ENCODE results near the gene KLRC4. TPM values are rescaled to one million over a fixed set of nuclear protein-coding genes. Genes with fewer than 3 reads are reported as not detected.

KLRC4 gene
- total and polyA plus RNA-seq, 2 donors (not counting 1 experiment from before 2014, with no cell fraction given): not detected

DNA sequence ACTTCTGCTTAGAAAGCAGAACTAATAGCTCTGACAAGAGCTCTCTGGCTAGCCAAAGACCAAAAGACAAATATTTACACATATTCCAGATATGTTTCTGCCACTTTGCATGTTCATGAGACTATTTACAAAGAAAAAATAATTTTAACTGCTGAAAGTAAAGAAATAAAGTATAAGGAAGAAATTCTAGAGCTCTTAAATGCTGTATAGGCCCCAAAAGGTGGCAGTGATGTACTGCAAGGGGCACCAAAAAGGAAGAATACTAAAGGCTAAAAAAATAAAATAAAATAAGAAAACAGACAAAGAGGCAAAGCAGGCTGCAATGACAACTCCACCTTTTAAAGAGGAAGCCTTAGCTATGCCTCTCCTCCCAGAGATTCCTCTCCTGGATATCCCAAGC, 42.7 kb downstream of the KLRC4 start:
- Histone ChIP-seq H4K20me1 (ENCODE audit: control insufficient read depth, insufficient read depth, low read length, poor library complexity, severe bottlenecking) (no peaks in the 10 kb centered on the region), H3K4me3 (ENCODE audit: control extremely low read depth in 1 of 5, extremely low read depth in 1 of 5, insufficient read depth in 1 of 5, low read depth in 2 of 5, low read length in 4 of 5) (no peak overlapping the region), H3K27me3 (replicated peaks in 1 of 4; ENCODE audit: control extremely low read depth in 1 of 4, control insufficient read depth in 3 of 4, insufficient read depth in 4 of 4, low read length in 3 of 4) (no peaks in the 10 kb centered on the region), H3K36me3 (replicated peaks in 1 of 2; ENCODE audit: control extremely low read depth in 1 of 2, control insufficient read depth in 1 of 2, extremely low read depth in 1 of 2, insufficient read depth in 2 of 2, low read length in 1 of 2) (no peaks in the 10 kb centered on the region), H3K4me2 (replicated peaks; ENCODE audit: low read depth, low read length, poor library complexity, severe bottlenecking) (no peak overlapping the region), H3K4me1 (ENCODE audit: control insufficient read depth in 2 of 2, insufficient read depth in 2 of 2, low read length in 2 of 2) (peaks cover 34 to 46% of the 10 kb centered on the region in 2 donors), H3K9me3 (ENCODE audit: control extremely low read depth in 1 of 3, control insufficient read depth in 2 of 3, insufficient read depth in 1 of 3, low read length in 2 of 3) (peaks cover 0 to 4% (median 0%) of the 10 kb centered on the region in 3 donors), H3K9ac (ENCODE audit: low read length) (no peak overlapping the region), H2AFZ (ENCODE audit: insufficient read depth, low read depth, low read length, poor library complexity, severe bottlenecking) (peak overlapping the region; percentile 99), H3K27ac (ENCODE audit: low read length in 2 of 2) (peak overlapping the region in 1 of 2 donors; percentile 93), H3K79me2 (ENCODE audit: control insufficient read depth, insufficient read depth, low read length) (peaks cover 5% of the 10 kb centered on the region)
- Mint-ChIP-seq H3K4me1 (peaks cover 2% of the 10 kb centered on the region), H3K4me3 (no peak overlapping the region), H3K27me3 (no peaks in the 10 kb centered on the region), H3K9me3 (ENCODE audit: insufficient read depth) (no peaks in the 10 kb centered on the region), H3K27ac (no peak overlapping the region)
- POLR2A ChIA-PET: interaction anchor here (0.9 kb wide), 1 partner anchor 247 kb away, joined by 3 read pairs; the partner anchor contains the start of gene MAGOHB
- ATAC-seq (ENCODE audit: low read depth) (no peak), DNase-seq (peak; percentile 37)
- TF ChIP-seq, protein P1, sequence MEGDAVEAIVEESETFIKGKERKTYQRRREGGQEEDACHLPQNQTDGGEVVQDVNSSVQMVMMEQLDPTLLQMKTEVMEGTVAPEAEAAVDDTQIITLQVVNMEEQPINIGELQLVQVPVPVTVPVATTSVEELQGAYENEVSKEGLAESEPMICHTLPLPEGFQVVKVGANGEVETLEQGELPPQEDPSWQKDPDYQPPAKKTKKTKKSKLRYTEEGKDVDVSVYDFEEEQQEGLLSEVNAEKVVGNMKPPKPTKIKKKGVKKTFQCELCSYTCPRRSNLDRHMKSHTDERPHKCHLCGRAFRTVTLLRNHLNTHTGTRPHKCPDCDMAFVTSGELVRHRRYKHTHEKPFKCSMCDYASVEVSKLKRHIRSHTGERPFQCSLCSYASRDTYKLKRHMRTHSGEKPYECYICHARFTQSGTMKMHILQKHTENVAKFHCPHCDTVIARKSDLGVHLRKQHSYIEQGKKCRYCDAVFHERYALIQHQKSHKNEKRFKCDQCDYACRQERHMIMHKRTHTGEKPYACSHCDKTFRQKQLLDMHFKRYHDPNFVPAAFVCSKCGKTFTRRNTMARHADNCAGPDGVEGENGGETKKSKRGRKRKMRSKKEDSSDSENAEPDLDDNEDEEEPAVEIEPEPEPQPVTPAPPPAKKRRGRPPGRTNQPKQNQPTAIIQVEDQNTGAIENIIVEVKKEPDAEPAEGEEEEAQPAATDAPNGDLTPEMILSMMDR (IDR thresholded peaks at IDR 0.05): no peak
- no peak for TF ChIP-seq EZH2 (IDR thresholded peaks at IDR 0.05; ENCODE audit: borderline replicate concordance, insufficient read depth, low read depth, low read length, poor library complexity, severe bottlenecking)
- CTCF ChIA-PET: no interaction called here
- intact Hi-C loops (cut with micrococcal nuclease): no loop called here

DNA sequence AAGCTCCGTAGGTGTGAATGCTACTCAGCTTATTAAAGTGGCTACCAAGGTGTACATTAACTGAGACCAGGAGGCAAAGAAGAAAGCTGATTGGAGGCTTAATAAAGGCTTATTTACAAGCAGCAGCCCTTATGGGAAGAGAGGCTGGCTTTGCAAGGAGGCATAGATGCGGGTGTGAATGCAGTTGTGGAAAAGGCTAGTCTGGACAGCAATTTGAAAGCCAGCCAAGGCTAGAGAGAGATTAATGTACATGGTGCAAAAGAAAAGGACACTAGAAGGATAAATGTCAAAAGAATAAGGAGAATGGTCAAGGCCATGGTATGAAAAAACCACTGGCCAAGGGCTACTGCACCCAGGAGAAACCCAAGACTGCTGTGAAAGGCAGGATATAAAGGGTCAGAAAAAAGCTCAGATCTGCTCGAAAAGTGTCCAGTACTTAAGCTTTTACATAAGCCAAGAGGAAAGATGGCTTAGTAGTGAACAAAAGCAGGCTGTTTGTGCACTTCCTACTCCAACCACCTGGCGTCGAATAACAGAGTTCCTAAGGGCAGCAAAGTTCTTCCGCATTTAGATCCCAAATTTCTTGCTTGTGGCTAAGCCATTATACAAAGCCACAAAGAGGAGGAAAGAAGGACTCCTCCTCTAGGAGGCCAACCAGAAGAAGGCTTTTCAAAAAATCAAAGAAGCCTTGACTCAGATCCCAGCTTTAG, 43.7 kb downstream of the KLRC4 start:
- Histone ChIP-seq H4K20me1 (ENCODE audit: control insufficient read depth, insufficient read depth, low read length, poor library complexity, severe bottlenecking) (no peaks in the 10 kb centered on the region), H3K4me3 (ENCODE audit: control extremely low read depth in 1 of 5, extremely low read depth in 1 of 5, insufficient read depth in 1 of 5, low read depth in 2 of 5, low read length in 4 of 5) (peak overlapping the region; percentile 72 to 98 (median 95)), H3K27me3 (replicated peaks in 1 of 4; ENCODE audit: control extremely low read depth in 1 of 4, control insufficient read depth in 3 of 4, insufficient read depth in 4 of 4, low read length in 3 of 4) (no peaks in the 10 kb centered on the region), H3K9me3 (ENCODE audit: control extremely low read depth in 1 of 3, control insufficient read depth in 2 of 3, insufficient read depth in 1 of 3, low read length in 2 of 3) (peaks cover 0 to 4% (median 0%) of the 10 kb centered on the region in 3 donors), H2AFZ (ENCODE audit: insufficient read depth, low read depth, low read length, poor library complexity, severe bottlenecking) (peak overlapping the region; percentile 99), H3K36me3 (replicated peaks in 1 of 2; ENCODE audit: control extremely low read depth in 1 of 2, control insufficient read depth in 1 of 2, extremely low read depth in 1 of 2, insufficient read depth in 2 of 2, low read length in 1 of 2) (no peaks in the 10 kb centered on the region), H3K9ac (ENCODE audit: low read length) (peak overlapping the region; percentile 89), H3K4me2 (replicated peaks; ENCODE audit: low read depth, low read length, poor library complexity, severe bottlenecking) (peak overlapping the region; percentile 91), H3K79me2 (ENCODE audit: control insufficient read depth, insufficient read depth, low read length) (peaks cover 5% of the 10 kb centered on the region), H3K27ac (ENCODE audit: low read length in 2 of 2) (peak overlapping the region; percentile 91 to 93), H3K4me1 (ENCODE audit: control insufficient read depth in 2 of 2, insufficient read depth in 2 of 2, low read length in 2 of 2) (peaks cover 32 to 46% of the 10 kb centered on the region in 2 donors)
- ChIA-PET CTCF (interaction anchor here (1.0 to 1.9 kb wide), 2 partner anchors 196 to 198 kb away, joined by 3 to 11 read pairs; no protein-coding TSS in a partner anchor), POLR2A (interaction anchor here (1.3 kb wide), 1 partner anchor 247 kb away, joined by 3 read pairs; the partner anchor contains the start of gene MAGOHB)
- intact Hi-C loops (cut with micrococcal nuclease): loop anchor here (1.0 to 2.0 kb wide), 3 partner anchors 153 to 805 kb away; partner anchors contain the start of genes GABARAPL1, MAGOHB and SMIM10L1
- Mint-ChIP-seq H3K27me3 (no peaks in the 10 kb centered on the region), H3K4me1 (peaks cover 2% of the 10 kb centered on the region), H3K27ac (no peak overlapping the region), H3K4me3 (no peak overlapping the region), H3K9me3 (ENCODE audit: insufficient read depth) (no peaks in the 10 kb centered on the region)
- 54% methylated on average over 3 of the region's 6 CpGs for WGBS (ENCODE audit: insufficient coverage)
- TF ChIP-seq, protein P1 (IDR thresholded peaks at IDR 0.05): no peak
- no peak for TF ChIP-seq EZH2 (IDR thresholded peaks at IDR 0.05; ENCODE audit: borderline replicate concordance, insufficient read depth, low read depth, low read length, poor library complexity, severe bottlenecking)
- DNase-seq: peak; percentile 33
- no peak for ATAC-seq (ENCODE audit: low read depth)

All from B cell (primary cell).